ENCODE measurements around the gene SLC6A8.
"Not testable (repeated sequence)": the region's sequence is repeated elsewhere in the genome, so short reads cannot be mapped to it uniquely, and the experiment has no call there.

Gene SLC6A8

DNA sequence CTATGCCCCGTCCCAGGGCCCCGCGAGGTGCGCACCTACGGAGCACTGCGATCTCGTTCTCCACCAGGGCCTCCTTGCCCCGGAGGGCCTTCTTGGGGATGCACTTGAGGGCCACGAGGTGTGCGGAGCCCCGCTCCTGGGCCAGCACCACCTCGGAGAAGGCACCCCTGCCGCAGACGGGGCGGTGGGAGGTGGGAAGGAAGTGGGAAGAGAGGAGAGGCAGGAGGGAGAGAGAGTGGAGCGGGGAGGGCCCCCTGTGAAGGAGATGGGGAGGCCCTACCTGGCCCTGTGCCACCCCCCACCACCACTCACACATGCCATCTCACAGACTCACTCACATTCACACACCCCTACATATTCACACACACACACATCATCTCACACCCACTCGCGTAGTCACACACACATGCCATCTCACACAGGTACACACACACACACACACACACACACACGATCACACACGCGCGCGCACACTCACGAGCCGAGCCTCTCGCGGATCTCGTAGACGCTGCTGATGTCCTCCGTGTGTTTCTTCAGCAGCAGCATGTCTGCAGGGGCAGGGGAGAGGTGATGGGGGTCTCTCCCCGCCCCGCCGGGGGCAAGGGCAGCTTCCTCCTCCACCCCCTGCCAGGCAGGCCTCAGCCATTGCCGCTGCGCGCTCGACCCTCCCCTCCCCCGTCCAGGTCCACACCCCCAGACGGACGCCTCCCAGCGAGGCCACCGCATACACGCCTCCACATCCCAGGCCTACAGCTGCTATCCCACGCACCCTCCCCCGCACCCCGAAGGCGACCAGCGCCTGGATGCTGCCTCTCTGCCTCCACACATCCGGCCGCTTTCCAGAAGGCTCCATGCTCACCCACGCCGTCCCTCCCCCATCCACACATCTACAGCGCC is 14.9 kb upstream of the SLC6A8 start:
- peak in 1 of 2 experiments; percentile 28 for DNase-seq

DNA sequence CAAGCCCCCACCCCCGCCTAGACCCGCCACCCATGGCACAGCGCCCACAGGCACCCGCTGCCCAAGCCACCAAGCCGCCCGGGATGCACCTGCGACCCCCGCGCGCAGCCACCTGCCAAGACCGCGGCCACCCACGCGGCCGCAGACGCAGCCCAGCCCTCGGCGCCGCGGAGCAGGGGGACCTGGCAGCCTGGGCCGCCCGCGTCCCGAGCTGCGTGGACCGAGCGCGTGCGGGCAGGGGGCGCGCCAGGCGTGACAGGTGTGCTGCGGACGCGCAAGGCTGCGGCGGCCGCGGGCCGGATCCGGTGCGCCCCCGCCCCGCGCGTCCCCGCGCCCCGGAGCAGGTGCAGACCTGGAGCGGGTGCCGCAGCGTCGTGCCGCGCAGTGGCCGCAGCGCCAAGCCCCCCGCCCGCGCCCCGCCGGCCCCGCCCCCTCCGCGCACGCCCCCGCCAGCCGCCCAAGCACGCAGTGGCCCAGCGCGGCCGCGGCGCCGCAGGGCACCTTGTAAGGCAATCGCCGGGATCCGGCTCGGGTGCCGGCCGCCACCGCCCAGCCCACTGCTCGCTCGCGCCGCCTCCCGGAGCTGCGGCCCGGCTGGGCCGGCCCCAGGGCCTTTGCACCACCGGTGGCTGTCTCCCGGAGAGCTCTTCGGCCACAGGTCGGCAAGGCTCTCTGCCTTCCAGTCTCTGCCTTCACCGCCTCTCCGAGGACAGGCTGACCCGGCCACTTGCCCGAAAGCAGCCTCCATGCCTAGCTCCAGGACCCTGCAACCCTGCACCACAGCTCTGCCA is 14.1 kb upstream of the SLC6A8 start, which contains the start of gene PNCK:
TSS of gene PNCK (minus strand) at position 386 of the 791 bp plus-strand sequence. CDS start 737 bp downstream, outside the sequence.
- no peak for DNase-seq

DNA sequence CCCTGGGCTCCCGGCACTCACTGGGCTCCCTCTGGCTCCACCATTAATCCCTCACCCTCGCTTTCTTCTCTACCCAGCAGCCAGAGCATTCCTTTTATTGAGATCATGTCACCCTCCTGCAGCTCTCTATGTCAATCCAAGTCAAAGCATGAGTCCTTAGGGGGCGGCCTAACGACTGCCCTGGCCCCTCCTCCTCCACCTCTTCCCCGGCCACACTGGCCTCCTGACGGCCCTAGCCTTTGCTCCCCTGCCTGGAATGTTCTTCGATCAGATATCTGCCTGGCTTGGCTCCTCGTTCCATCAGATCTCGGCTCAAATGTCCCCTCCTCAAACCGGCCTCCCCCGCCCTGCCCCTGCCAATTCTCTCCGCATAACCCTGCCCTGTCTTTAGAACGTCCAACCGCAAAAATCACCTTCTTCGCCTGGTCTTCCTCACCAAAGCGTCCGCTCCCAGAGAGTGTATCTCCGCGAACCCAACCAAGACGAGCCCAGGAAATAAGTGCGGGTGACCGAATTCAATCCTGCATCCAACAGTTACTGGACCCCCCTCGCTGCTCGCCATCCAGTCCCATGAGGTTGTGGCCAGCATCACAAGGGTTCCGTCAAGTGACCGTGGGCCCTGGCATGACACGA is 13.4 kb upstream of the SLC6A8 start:
- no peak for DNase-seq

DNA sequence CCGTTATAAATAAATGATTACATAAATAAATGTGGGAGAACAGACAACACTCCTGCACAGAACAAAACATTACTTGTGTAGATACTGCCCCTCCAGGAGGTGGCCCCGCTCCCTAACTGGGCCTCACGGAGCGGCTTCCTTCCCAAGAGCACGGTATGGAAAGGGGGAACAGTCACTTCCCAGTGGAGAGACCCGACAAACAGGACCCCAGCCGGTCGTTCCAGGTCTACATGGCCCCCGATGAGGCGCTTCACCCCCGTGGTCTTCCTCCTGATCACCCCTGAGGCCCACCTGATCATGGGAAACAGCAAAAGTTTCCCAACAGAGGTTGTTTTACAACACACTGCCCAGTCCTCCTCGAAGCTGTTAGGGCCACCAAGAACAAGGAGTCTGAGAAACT is 6.6 kb upstream of the SLC6A8 start:
- DNase-seq, result no peak

DNA sequence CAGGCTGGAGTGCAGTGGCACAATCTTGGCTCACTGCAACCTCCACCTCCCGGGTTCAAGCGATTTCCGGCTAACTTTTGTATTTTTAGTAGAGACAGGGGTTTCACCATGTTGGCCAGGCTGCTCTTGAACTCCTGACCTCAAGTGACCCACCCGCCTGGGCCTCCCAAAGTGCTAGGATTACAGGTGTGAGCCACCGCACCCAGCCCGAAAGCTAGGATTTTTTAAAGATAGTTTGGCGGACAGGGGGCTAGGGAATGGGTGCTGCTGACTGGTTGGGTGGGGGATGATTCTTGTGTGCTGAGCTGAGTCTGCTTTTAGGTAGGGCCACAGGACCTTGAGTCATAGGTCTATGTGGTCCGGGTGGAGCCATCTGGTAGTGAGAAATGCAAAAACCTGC is 4.2 kb upstream of the SLC6A8 start:
- not testable (repeated sequence) for DNase-seq

DNA sequence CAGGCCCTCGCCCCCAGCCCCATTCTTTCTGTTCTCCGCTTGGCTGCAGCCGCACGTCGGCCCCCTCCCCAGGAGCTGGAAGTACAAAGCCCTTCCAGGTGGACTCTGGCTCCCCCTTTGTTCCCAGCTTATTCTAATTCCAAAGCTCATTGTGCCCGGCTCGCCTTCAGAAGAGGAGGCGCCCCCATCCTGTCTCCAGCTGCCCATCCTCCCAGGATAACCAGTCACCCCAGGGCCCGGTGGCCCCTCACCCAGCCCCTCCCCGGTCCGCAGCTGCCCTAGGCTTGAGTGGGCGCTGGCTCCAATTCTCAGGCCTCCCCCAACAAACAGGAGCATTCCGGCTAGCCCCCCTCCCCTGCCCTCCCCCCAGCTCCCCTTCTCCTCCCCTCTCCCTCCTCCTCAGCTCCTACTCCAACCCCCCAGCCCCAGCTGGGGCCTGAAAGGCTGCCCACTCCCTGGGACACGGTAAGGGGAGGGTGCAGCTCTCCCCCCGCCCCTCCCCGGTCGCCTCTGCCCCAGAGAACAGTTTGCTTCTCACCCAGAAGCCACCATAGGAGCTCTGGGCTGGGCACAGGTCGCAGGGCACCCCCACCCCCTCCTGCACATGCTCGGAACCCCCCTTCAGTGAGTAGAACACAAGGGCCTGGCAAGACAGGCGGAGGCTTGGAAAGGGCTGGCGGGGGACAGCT is 3.1 kb upstream of the SLC6A8 start:
- DNase-seq, result no peak

DNA sequence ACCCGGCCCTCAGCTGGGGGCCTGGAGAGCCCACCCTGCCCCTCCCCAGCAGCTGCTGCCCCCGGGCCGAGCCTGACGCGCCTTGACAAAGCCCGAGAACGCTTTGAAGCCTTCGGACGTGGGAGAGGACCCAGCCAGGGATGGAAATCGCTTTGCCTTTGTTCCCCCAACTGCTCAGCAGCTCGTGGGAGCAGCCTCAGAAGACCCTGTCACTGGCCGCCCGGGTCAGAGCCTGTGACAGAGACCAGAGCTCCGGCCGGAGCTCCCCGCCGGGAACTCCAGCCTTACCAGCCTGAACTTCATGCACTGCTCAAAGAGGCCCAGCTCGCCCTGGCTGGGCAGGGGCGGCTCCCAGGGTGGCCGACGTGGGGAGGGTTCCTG is 2.6 kb upstream of the SLC6A8 start:
- no peak for DNase-seq

DNA sequence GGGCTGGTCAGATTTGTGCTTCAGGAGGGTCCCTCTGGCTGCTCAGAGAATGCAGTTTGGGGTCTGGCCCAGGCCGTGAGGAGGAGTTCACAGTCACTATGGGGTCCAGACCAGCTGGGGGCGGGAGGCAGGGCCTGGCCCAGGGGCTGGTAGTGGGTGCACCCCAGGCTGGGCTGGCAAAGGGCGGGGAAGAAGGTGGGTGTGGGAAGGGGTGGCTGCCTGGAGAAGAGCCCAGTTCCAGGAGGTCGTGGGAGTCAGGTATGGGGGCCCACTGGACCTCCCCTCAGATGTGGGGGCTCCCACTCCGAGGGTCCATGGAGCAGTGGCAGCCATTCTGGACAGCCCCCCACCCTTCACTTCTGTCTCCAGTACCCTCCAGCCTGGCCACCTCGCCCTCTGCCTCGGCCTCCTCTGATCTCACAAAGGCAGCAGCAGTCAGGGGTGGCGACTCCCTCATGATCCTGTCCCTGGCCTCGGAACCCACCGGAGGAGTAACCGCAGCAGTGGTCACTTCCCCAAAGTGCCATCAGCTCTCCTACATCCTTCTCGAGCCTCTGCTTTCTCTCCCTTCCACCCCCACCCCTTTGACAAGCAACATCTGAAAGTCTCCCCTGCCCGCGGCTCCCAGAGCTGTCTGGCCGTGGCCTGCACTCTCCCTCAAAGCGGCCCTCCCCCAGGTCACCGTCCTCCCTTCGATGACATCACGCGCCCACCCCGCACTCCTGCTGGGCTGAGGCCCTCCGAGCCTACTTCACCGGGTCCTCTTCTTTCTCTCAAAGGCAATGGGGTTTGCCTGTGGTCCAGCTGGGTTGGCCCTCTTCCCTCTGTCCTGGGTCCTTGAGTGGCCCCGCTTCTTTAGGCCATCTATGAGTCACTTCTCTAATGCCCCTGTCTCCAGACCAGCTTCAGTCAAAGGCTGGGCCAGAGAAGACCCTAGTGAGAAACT is 1.7 kb upstream of the SLC6A8 start:
- no peak for DNase-seq

DNA sequence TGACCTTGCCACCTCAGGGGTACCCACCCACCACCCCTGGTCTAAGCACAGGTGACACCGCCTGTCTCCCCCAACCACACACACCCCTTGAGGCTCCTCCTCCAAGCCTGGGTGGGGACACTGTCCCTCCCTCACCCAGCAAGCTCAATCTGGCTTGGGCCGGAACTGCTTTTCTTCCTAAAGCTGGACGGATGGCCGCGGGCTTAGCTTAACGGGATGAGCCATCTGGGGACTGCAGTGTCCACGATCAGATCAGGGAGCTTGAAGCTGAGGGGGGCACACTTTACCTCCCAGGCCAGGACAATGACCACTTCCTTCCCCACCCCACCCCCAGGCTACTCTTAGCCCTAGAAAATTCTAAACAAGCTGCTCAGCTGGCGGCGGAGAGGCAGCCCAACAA is 1.0 kb upstream of the SLC6A8 start:
- no peak for DNase-seq

DNA sequence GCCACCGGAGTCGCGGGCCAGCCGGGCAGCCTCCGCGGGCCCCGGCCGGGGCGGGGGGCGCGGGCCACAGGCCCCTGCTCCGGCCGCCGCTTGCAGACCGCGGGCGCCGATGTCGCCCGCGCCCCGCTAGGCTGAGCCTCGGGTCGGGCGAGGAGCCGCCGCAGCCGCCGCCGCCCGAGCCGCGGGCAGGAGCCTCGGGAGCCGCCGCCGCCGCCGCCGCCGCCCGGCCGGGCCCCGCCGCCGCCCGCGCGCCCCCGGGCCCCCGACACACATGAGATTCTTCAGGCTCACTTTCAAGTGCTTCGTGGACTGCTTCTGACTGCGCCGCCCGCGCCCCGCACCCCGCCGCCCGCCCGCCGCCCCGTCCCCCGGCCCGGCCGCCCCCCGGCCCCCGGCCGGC is 345 bp downstream of the SLC6A8 start:
- no peak for DNase-seq

DNA sequence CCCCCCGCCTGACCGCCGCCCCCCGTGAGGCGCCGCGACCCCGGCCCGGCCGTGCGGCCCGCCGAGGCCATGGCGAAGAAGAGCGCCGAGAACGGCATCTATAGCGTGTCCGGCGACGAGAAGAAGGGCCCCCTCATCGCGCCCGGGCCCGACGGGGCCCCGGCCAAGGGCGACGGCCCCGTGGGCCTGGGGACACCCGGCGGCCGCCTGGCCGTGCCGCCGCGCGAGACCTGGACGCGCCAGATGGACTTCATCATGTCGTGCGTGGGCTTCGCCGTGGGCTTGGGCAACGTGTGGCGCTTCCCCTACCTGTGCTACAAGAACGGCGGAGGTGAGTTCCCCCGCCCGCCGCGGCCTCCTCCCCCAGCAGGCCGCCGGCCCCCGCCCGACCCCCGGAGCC is 780 bp downstream of the SLC6A8 start:
- no peak for DNase-seq

DNA sequence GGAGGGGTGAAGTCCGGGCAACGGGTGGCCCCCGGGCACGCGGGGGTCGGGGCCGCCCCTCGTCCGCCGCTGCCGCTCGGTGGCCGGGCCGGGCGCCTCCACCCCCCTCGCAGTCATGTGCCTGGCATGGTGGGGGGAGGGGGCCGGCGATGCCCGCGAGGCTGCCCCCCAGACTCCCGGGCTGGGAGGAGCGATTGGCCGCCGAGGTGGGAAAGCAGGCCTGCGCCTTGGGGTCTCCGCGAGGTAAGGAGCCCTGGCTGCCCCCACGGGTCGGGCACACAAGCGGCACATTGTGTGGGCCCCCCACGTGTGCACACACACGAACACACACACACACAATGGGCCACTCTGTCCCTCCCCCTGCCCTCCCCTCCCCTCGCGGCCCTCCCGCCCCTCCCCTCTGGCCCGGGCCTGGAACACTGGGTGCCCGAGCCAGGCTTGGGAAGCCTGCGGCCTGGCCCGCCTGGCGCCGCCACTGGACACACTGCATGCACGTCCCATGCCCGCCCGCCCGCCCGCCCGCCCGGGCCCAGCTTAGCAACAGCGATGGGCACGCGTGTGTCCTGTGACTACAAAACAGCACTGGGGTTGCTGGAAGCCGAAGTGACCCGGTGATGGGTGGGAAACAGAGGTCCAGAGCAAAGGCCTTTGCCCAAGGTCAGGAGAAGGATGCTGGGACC is 1.3 kb downstream of the SLC6A8 start:
- DNase-seq, result no peak

DNA sequence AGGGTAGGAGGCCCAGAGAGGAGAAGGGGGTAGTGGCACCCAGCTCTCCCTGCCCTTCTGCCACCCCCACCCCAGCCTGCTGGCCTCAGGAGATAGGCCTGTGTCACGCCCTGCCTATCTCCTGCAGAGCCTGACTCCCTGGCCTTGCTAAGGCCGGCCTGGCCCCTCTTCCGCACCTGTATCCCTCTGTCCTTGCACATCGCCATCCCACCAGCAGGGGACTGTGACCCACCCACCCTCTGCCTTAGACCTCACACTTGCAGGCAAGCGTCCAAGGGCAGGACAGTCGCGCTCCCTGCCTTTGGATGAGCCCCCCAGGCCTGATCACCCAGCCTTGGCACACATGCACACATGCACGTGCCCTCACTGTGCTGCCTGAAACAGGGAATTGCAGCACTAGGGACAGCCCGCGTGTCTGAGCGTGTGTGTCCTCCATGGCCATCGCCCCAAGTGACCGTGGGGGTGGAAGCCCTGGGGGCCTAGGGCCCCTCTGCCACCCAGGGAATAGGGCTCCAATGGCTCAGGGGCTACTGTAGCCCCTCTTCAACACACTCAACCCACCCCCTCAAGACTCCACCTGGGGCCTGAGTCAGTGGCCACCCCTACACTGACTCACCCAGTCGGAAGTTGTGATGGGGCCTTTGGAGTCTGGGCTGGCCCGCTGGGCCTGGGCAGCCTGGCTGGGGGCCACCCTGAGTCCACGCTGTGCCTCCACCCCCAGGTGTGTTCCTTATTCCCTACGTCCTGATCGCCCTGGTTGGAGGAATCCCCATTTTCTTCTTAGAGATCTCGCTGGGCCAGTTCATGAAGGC is 2.1 kb downstream of the SLC6A8 start:
- no peak for DNase-seq

DNA sequence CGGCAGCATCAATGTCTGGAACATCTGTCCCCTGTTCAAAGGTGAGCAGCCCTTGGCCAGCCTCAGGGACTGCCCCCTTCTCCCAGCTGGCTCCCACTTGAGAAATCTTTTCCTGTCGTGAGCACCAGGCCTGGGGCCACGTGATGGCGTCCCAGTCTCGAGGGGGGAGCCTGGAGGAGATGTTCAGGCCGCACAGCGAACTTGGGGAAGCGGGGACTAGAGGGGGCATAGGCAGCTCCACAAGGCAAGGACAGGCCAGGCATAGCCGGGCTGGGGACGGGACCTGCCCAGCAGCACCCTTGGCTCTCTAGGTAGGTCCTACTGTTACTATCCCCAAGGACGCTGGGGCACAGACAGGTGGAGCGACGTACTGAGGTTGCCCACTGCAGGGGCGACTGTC is 2.7 kb downstream of the SLC6A8 start:
- DNase-seq, result no peak

DNA sequence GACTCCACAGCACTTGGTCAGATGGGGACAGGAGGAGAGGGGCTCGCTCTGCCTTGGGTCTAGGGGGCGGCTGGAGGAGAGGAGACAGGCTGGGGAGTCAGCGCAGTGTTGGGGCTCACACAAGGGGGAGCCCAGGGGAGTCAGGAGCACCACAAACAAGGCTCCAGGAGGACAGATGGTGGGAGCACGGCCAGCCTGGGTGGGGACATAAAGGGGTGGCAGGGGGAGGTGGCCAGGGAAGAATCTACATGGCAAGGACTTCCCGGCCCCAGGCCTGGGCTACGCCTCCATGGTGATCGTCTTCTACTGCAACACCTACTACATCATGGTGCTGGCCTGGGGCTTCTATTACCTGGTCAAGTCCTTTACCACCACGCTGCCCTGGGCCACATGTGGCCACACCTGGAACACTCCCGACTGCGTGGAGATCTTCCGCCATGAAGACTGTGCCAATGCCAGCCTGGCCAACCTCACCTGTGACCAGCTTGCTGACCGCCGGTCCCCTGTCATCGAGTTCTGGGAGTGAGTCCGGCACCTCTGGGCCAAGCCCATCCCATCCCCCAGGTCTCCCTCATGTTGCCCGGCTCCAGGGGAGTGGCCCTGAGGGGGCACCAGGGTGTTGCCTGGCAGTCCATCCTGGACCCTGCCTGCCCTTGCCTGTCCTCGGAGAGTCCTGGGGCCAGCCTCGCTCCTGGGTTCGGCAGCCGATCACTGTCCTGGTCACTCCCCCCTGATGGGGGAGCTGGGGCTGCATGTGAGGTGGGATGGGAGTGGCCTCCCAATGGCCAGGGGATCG is 3.5 kb downstream of the SLC6A8 start:
- not testable (repeated sequence) for DNase-seq

DNA sequence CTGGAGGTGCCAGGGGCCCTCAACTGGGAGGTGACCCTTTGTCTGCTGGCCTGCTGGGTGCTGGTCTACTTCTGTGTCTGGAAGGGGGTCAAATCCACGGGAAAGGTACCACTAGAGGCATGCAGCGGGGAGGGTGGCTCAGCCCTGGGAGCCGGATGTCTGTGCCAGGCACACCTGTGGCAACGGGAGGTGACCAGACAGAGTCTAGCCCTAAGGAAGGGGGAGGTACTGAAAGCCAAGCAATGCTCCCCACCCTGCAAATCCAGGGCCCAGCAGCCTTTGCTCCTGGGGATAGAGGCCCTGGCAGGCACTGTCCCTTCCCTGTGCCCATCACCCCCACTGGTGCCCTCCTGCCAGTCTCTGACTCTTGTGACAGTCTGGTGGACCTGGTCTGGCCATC is 4.3 kb downstream of the SLC6A8 start:
- DNase-seq, result no peak

DNA sequence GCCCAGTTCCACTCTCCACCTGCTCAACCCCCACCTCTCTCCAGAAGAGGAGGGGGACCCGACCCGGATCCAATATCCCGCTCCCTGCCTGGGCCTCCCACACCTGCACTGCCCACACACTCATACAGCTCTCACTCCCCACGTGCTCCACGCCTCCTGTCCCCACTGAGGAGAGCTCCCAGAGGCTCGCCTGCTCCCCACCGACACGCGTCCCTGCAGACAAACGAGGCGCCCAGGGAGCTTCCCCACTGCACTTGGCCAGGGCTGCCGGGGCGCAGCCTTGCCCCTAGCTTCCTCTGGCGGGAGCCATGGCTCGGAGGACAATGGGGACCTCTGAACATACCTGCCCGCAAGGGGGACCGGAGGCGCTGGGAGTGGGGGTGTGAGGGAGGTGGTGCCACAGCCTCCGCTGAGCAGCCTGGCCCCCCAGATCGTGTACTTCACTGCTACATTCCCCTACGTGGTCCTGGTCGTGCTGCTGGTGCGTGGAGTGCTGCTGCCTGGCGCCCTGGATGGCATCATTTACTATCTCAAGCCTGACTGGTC is 5.0 kb downstream of the SLC6A8 start:
- DNase-seq, result no peak

DNA sequence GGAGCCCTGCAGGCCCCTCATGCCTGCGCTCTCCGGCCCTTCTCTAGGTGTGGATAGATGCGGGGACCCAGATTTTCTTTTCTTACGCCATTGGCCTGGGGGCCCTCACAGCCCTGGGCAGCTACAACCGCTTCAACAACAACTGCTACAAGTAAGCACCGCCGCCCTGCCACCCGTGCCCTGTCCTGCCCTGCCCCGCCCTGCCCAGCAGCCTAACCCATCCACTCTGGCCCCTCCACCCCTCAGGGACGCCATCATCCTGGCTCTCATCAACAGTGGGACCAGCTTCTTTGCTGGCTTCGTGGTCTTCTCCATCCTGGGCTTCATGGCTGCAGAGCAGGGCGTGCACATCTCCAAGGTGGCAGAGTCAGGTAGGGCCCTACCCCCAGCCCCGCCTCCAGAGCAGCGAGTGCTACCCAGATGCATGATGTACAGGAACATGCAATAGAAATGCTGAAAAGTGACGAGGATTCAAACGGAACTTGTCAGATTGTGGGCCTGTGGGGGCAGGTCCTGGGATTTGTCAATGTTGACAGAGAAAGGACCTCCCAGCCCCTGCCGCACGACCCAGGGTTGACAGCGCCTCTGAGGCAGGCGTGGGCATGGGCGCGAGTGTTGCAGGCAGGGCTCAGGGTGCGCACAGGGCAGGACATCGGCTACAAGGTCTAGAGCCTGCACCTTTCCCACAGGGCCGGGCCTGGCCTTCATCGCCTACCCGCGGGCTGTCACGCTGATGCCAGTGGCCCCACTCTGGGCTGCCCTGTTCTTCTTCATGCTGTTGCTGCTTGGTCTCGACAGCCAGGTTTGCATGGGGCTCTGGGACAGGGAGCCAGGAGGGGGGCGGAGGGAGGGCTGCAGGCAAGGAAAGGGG is 5.7 kb downstream of the SLC6A8 start:
- no peak for DNase-seq
